ENCODE measurements around the gene PLCH1.

Gene PLCH1

GRCh38 chr3:155637567-155637966 lies 107.3 kb downstream of the PLCH1 start:
- Histone ChIP-seq H3K36me3 (replicated peaks) (no peaks in the 10 kb centered on the region), H3K27ac (no peak overlapping the region), H3K27me3 (replicated peaks) (no peaks in the 10 kb centered on the region), H3K4me3 (ENCODE audit: low read depth, low read length) (no peak overlapping the region)
- DNase-seq, result no peak
- TF ChIP-seq, protein P1, sequence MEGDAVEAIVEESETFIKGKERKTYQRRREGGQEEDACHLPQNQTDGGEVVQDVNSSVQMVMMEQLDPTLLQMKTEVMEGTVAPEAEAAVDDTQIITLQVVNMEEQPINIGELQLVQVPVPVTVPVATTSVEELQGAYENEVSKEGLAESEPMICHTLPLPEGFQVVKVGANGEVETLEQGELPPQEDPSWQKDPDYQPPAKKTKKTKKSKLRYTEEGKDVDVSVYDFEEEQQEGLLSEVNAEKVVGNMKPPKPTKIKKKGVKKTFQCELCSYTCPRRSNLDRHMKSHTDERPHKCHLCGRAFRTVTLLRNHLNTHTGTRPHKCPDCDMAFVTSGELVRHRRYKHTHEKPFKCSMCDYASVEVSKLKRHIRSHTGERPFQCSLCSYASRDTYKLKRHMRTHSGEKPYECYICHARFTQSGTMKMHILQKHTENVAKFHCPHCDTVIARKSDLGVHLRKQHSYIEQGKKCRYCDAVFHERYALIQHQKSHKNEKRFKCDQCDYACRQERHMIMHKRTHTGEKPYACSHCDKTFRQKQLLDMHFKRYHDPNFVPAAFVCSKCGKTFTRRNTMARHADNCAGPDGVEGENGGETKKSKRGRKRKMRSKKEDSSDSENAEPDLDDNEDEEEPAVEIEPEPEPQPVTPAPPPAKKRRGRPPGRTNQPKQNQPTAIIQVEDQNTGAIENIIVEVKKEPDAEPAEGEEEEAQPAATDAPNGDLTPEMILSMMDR (IDR thresholded peaks at IDR 0.05; ENCODE audit: low read depth, low read length, missing control alignments), result no peak
- in situ Hi-C loops (cut with HindIII; ENCODE audit: low pct_ligation_motif_present, low sequenced_read_pairs), result no loop called here

GRCh38 chr3:155635056-155635455 lies 109.8 kb downstream of the PLCH1 start:
- TF ChIP-seq, protein P1 (IDR thresholded peaks at IDR 0.05; ENCODE audit: low read depth, low read length, missing control alignments), result no peak
- in situ Hi-C loops (cut with HindIII; ENCODE audit: low pct_ligation_motif_present, low sequenced_read_pairs), result no loop called here

GRCh38 chr3:155634121-155634719 lies 110.7 kb downstream of the PLCH1 start:
- in situ Hi-C loops (cut with HindIII; ENCODE audit: low pct_ligation_motif_present, low sequenced_read_pairs), result no loop called here
- TF ChIP-seq, protein P1 (IDR thresholded peaks at IDR 0.05; ENCODE audit: low read depth, low read length, missing control alignments), result no peak
- DNase-seq, result no peak
- Histone ChIP-seq H3K4me3 (ENCODE audit: low read depth, low read length) (no peak overlapping the region), H3K27me3 (replicated peaks) (no peaks in the 10 kb centered on the region), H3K36me3 (replicated peaks) (no peaks in the 10 kb centered on the region), H3K27ac (no peak overlapping the region)

More at GRCh38 chr3:155635056-155635455, 109.8 kb downstream of the PLCH1 start:
- no peak overlapping the region for H3K4me3 ChIP-seq (ENCODE audit: low read depth, low read length)
- H3K27me3 ChIP-seq (replicated peaks), result no peaks in the 10 kb centered on the region
- H3K27ac ChIP-seq, result no peak overlapping the region
- no peak for DNase-seq
- H3K36me3 ChIP-seq (replicated peaks), result no peaks in the 10 kb centered on the region

DNA sequence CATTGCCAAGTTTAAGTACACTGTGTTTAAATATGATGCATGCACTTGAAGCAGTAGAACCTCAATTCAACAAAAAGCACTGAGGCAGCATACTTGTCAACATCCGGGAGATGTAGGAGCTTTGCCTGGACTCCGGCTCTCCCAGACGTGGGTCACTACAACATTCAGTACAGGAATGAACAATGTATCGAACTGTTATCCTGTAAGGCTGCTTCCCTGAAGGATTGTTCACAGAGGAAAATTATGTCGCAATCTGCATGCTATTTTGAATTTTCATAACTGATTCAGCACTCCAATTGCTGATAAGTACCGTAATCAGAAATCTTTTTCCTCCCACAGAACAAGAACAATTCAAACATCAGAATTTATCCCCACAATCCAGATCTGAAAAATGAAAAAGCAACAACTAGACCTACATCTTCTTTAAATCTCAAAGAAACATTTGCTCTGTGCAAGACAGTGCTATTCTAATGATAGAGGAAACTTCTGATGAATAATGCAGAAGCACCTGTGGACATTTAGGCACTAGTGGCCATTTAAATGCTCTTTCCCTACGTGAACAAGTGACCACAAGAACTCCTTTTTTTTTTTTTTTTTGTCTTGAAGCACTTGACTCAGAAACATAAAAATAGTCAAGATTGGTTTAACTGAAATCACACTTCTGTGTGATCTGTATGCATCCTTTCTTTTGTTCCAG lies 113.4 kb downstream of the PLCH1 start:
- in situ Hi-C loops (cut with HindIII; ENCODE audit: low pct_ligation_motif_present, low sequenced_read_pairs), result no loop called here
- no peak overlapping the region for H3K27ac ChIP-seq
- no peak overlapping the region for H3K4me3 ChIP-seq (ENCODE audit: low read depth, low read length)
- H3K36me3 ChIP-seq (replicated peaks), result no peaks in the 10 kb centered on the region
- no peak for DNase-seq
- H3K27me3 ChIP-seq (replicated peaks), result no peaks in the 10 kb centered on the region
- TF ChIP-seq, protein P1 (IDR thresholded peaks at IDR 0.05; ENCODE audit: low read depth, low read length, missing control alignments), result no peak

GRCh38 chr3:155629556-155629955 lies 115.3 kb downstream of the PLCH1 start:
- H3K4me3 ChIP-seq (ENCODE audit: low read depth, low read length), result no peak overlapping the region
- H3K36me3 ChIP-seq (replicated peaks), result no peaks in the 10 kb centered on the region
- no peak for DNase-seq
- H3K27ac ChIP-seq, result no peak overlapping the region
- in situ Hi-C loops (cut with HindIII; ENCODE audit: low pct_ligation_motif_present, low sequenced_read_pairs), result no loop called here
- TF ChIP-seq, protein P1 (IDR thresholded peaks at IDR 0.05; ENCODE audit: low read depth, low read length, missing control alignments), result no peak
- no peaks in the 10 kb centered on the region for H3K27me3 ChIP-seq (replicated peaks)

Data from brain microvascular endothelial cell (primary cell).